B cell (primary cell): ENCODE measurements around the gene ZNF827. TPM values are rescaled to one million over a fixed set of nuclear protein-coding genes. Genes with fewer than 3 reads are reported as not detected.
A peak's percentile ranks its signal among the peaks of the same experiment; 100 is the strongest.

ENCODE experiments used
- ATAC-seq: fragments of 200-7000 bp; cut with Tn5 transposase; one replicate; pipeline ENCODE4 v1.10.0; 2021; ENCODE audit warnings: low read depth, mild to moderate bottlenecking, moderate number of reproducible peaks, moderate library complexity
- CTCF ChIA-PET: fragments of 350-600 bp; sonication (Branson Sonifier 250); formaldehyde crosslinking; loops from one replicate; lab custom pipeline; 2021; ENCODE audit warnings: antibody characterized with exemption, inconsistent platforms; lab: Charles Lee
- POLR2A ChIA-PET: fragments of 350-600 bp; sonication (Branson Sonifier 250); formaldehyde crosslinking; loops from one replicate; lab custom pipeline; 2021; ENCODE audit warnings: antibody characterized with exemption; lab: Charles Lee
- DNase-seq: peaks from one replicate; pipeline ENCODE4 v3.0.0; 2013
- H2AFZ ChIP-seq: 2 replicates; pipeline ENCODE4 v1.6.1; 2012; ENCODE audit warnings: mild to moderate bottlenecking, low read depth, low read length; ENCODE audit not compliant: insufficient read depth, poor library complexity, severe bottlenecking
- H3K27ac ChIP-seq, 2 donors: 1 replicate in 1 of 2; 2 replicates in 1 of 2; pipeline ENCODE4 v1.5.1; 2012 to 2013; ENCODE audit warnings: low read length in 2 of 2, mild to moderate bottlenecking in 2 of 2, moderate library complexity in 1 of 2
- H3K27me3 ChIP-seq, 4 experiments: fragments of 200-600 bp in 1 of 4; sonication (generic) in 1 of 4; replicated peaks in 1 of 4; 1 replicate in 2 of 4; 2 replicates in 2 of 4; pipeline versions ENCODE4 v1.6.1 to v1.7.0; 2013 to 2016; ENCODE audit warnings: low read length in 3 of 4, mild to moderate bottlenecking in 2 of 4, mixed read lengths in 1 of 4, moderate library complexity in 1 of 4; ENCODE audit not compliant: insufficient read depth in 4 of 4, control insufficient read depth in 3 of 4; ENCODE audit errors: control extremely low read depth in 1 of 4
- H3K36me3 ChIP-seq, 2 experiments: replicated peaks in 1 of 2; 1 replicate in 1 of 2; 2 replicates in 1 of 2; pipeline versions ENCODE4 v1.6.1 to v1.7.1; 2013; ENCODE audit warnings: low read length in 1 of 2; ENCODE audit not compliant: insufficient read depth in 2 of 2, control insufficient read depth in 1 of 2; ENCODE audit errors: control extremely low read depth in 1 of 2, extremely low read depth in 1 of 2
- H3K4me1 ChIP-seq, 2 donors: fragments of 200-600 bp in 1 of 2; sonication (generic) in 1 of 2; 1 replicate in 1 of 2; 2 replicates in 1 of 2; pipeline versions ENCODE4 v1.5.1 to v1.6.1; 2013 to 2017; ENCODE audit warnings: low read length in 2 of 2; ENCODE audit not compliant: control insufficient read depth in 2 of 2, insufficient read depth in 2 of 2
- H3K4me2 ChIP-seq: replicated peaks from 2 replicates; pipeline ENCODE3; 2012; ENCODE audit warnings: mild to moderate bottlenecking, low read depth, low read length; ENCODE audit not compliant: poor library complexity, severe bottlenecking
- H3K4me3 ChIP-seq, 5 experiments: fragments of 200-600 bp in 1 of 5; sonication (generic) in 1 of 5; 1 replicate in 3 of 5; 2 replicates in 2 of 5; pipeline versions ENCODE4 v1.5.1 to v1.7.0; 2011 to 2016; ENCODE audit warnings: low read length in 4 of 5, mild to moderate bottlenecking in 4 of 5, low read depth in 2 of 5, control low read depth in 1 of 5, moderate library complexity in 1 of 5; ENCODE audit not compliant: insufficient read depth in 1 of 5; ENCODE audit errors: control extremely low read depth in 1 of 5, extremely low read depth in 1 of 5
- H3K79me2 ChIP-seq: fragments of 200-600 bp; sonication (generic); one replicate; pipeline ENCODE4 v1.6.0; 2016; ENCODE audit warnings: low read length; ENCODE audit not compliant: control insufficient read depth, insufficient read depth
- H3K9ac ChIP-seq: fragments of 200-600 bp; sonication (generic); 2 replicates; pipeline ENCODE4 v1.6.1; 2017; ENCODE audit warnings: mild to moderate bottlenecking, low read length, moderate library complexity
- H3K9me3 ChIP-seq, 3 donors: one replicate each; pipeline versions ENCODE4 v1.6.1 to v1.7.1; 2013; ENCODE audit warnings: low read length in 2 of 3; ENCODE audit not compliant: control insufficient read depth in 2 of 3, insufficient read depth in 1 of 3; ENCODE audit errors: control extremely low read depth in 1 of 3
- H4K20me1 ChIP-seq: 2 replicates; pipeline ENCODE4 v1.6.0; 2012; ENCODE audit warnings: mild to moderate bottlenecking, low read length; ENCODE audit not compliant: insufficient read depth, control insufficient read depth, poor library complexity, severe bottlenecking
- H3K27ac Mint-ChIP-seq: one replicate; pipeline ENCODE4 v1.8.0; 2021; ENCODE audit warnings: mixed read lengths
- H3K27me3 Mint-ChIP-seq: one replicate; pipeline ENCODE4 v1.8.0; 2021; ENCODE audit warnings: mixed read lengths
- H3K4me1 Mint-ChIP-seq: one replicate; pipeline ENCODE4 v1.8.0; 2021; ENCODE audit warnings: mixed read lengths
- H3K4me3 Mint-ChIP-seq: one replicate; pipeline ENCODE4 v1.8.0; 2021; ENCODE audit warnings: mixed read lengths
- H3K9me3 Mint-ChIP-seq: one replicate; pipeline ENCODE4 v1.8.0; 2022; ENCODE audit warnings: mixed read lengths; ENCODE audit not compliant: insufficient read depth
- CTCF ChIP-seq: fragments of 200-600 bp; IDR thresholded peaks from one replicate; pipeline ENCODE4 v1.8.0; 2022; ENCODE audit warnings: antibody characterized with exemption, mild to moderate bottlenecking
- EZH2 ChIP-seq: IDR thresholded peaks from 2 replicates; pipeline ENCODE4 v1.6.1; 2012; ENCODE audit warnings: borderline replicate concordance, low read depth, mild to moderate bottlenecking, moderate library complexity, low read length; ENCODE audit not compliant: insufficient read depth, poor library complexity, severe bottlenecking
- WGBS: methylation state at CpG from one replicate; pipeline ENCODE4 v1.1.5; 2013; ENCODE audit warnings: missing lambda C conversion rate; ENCODE audit not compliant: insufficient coverage; 5-methylcytosine and 5-hydroxymethylcytosine counted together
- intact Hi-C: fragments of 100-400 bp; cut with micrococcal nuclease; formaldehyde crosslinking; loops from one replicate; pipeline ENCODE4 v1.10.0; 2022
- polyA plus RNA-seq: library from polyadenylated mRNA; depleted of rRNA; stranded (reverse); fragments of >200 nt; gene quantifications from 2 replicates; pipeline ENCODE4 v1.2.3, GENCODE V29; 2012
- total RNA-seq, 2 donors: library from RNA; stranded (reverse); fragments of 120-200 nt in 1 of 2; gene quantifications; 1 replicate in 1 of 2; 2 replicates in 1 of 2; pipeline versions ENCODE4 v1.2.3 to v1.2.4, GENCODE V29; 2013 to 2022

The ZNF827 gene
- total and polyA plus RNA-seq, 2 donors (not counting 1 experiment from before 2014, with no cell fraction given) = 20.6 to 30.1 TPM

DNA sequence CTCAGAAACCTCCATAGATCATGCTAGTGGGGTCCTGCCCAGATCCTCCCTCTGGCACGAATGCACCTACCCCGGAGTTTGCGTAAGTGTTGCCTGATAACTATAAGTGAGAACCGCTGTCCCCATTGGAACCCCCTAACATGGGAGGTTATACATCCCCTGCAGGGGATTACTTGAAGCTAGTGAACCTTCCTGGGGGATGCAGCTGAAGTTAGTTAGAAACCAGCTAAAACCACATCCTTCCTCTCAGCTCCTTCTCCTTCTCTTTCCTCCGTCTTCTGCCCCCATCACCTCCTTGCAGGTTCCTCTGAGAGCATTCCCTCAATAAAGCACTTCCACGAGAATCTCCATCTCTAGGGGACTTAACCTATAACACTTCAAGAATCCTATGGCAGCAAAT lies 95.0 kb downstream of the ZNF827 start:
- H3K36me3 ChIP-seq = peaks cover 0 to 24% of the 10 kb centered on the region in 2 experiments
- peaks cover 19% of the 10 kb centered on the region for H3K4me1 Mint-ChIP-seq
- H3K79me2 ChIP-seq = no peaks in the 10 kb centered on the region
- no peak overlapping the region for H3K27ac ChIP-seq
- POLR2A ChIA-PET = no interaction called here
- H3K4me1 ChIP-seq = peaks cover 7 to 10% of the 10 kb centered on the region in 2 donors
- no peak overlapping the region for H3K4me3 Mint-ChIP-seq
- intact Hi-C loops = loop anchor here (5.0 to 10.0 kb wide), 2 partner anchors 91 to 114 kb away; partner anchors contain the start of gene ZNF827
- H3K27me3 ChIP-seq = no peaks in the 10 kb centered on the region
- H3K9me3 Mint-ChIP-seq = no peaks in the 10 kb centered on the region
- DNase-seq (no peak), ATAC-seq (no peak)
- H3K4me3 ChIP-seq = no peak overlapping the region
- no peak overlapping the region for H3K9ac ChIP-seq
- H3K4me2 ChIP-seq = peak overlapping the region; percentile 6
- TF ChIP-seq CTCF = no peak
- no peak for TF ChIP-seq EZH2
- CTCF ChIA-PET = no interaction called here
- H4K20me1 ChIP-seq = no peaks in the 10 kb centered on the region
- H3K27ac Mint-ChIP-seq = peak overlapping the region; percentile 5
- no peaks in the 10 kb centered on the region for H3K9me3 ChIP-seq
- WGBS = 38% methylated on average over 2 of the region's 6 CpGs
- no peaks in the 10 kb centered on the region for H3K27me3 Mint-ChIP-seq
- H2AFZ ChIP-seq = no peak overlapping the region

DNA sequence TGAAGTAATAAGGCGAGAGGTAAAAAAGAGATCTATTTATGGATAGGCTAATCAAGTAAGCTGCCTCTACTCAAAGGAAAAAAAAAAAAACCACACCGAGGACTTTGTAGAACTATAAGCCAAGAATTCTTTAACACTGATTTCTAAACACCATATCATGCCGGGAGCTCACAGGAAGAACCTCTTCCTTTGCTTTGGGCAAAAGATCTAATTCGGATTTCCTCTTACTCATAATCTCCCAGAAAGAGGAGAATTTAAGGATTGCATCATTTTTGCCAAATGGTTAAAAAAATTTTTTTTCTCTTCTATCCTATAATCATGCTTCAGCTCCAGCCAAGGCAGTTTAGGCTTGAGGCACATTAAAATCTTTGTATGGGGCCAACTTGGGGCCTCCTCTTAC lies 95.5 kb downstream of the ZNF827 start:
- no peak for DNase-seq
- Histone ChIP-seq H3K4me1 (peaks cover 7 to 10% of the 10 kb centered on the region in 2 donors), H3K4me3 (no peak overlapping the region), H3K27ac (no peak overlapping the region), H4K20me1 (no peaks in the 10 kb centered on the region), H3K9me3 (no peaks in the 10 kb centered on the region), H3K79me2 (no peaks in the 10 kb centered on the region), H3K36me3 (peaks cover 0 to 20% of the 10 kb centered on the region in 2 experiments), H3K4me2 (no peak overlapping the region), H2AFZ (no peak overlapping the region), H3K27me3 (no peaks in the 10 kb centered on the region), H3K9ac (no peak overlapping the region)
- intact Hi-C loops = loop anchor here (5.0 to 10.0 kb wide), 2 partner anchors 92 to 114 kb away; partner anchors contain the start of gene ZNF827
- ChIA-PET CTCF (interaction anchor here (1.2 kb wide), 1 partner anchor 1254 kb away, joined by 3 read pairs; no protein-coding TSS in a partner anchor), POLR2A (no interaction called here)
- H3K4me3 Mint-ChIP-seq = no peak overlapping the region
- no peak overlapping the region for H3K27ac Mint-ChIP-seq
- H3K9me3 Mint-ChIP-seq = no peaks in the 10 kb centered on the region
- WGBS = no CpG with 5 or more reads among the region's 4 CpGs
- no peak for ATAC-seq
- TF ChIP-seq CTCF (no peak), EZH2 (no peak)
- H3K27me3 Mint-ChIP-seq = no peaks in the 10 kb centered on the region
- H3K4me1 Mint-ChIP-seq = peaks cover 19% of the 10 kb centered on the region
